Lung microvascular endothelial cell (primary cell): ENCODE results near the gene RECQL5. TPM values are rescaled to one million over a fixed set of nuclear protein-coding genes. Genes with fewer than 3 reads are reported as not detected.
A peak's percentile ranks its signal among the peaks of the same experiment; 100 is the strongest.

Source experiments
- DNase-seq, 2 donors: peaks; one replicate each; pipeline versions ENCODE4 v3.0.0 to v3.0.0-alpha.2; 2010; ENCODE audit warnings: low read depth in 2 of 2
- total RNA-seq: library from RNA; depleted of rRNA; stranded (reverse); fragments of >200 nt; gene quantifications from 2 replicates; pipeline ENCODE4 v1.2.1, GENCODE V29; 2014

The RECQL5 gene
- total RNA-seq, 1 donor from 2014 or later: 15.7 TPM

- DNase-seq: no peak
Observed at GRCh38 chr17:75634754-75635609, 32.0 kb downstream of the RECQL5 start.

GRCh38 chr17:75634376-75634740 is 32.6 kb downstream of the RECQL5 start:
- DNase-seq: no peak

- peak; percentile 87 to 88 for DNase-seq
Observed at GRCh38 chr17:75633486-75634375, 33.2 kb downstream of the RECQL5 start.

- DNase-seq: peak; percentile 80 to 88
Observed at GRCh38 chr17:75632863-75633485, 34.0 kb downstream of the RECQL5 start, which contains the start of gene SMIM5. Gene SMIM5 (plus strand): TSS chr17:75633434. CDS start chr17:75640202, 6,768 bp downstream.

GRCh38 chr17:75632428-75632827 is 34.5 kb downstream of the RECQL5 start:
- no peak for DNase-seq

- DNase-seq: no peak
Observed at GRCh38 chr17:75631353-75631752, 35.6 kb downstream of the RECQL5 start.

GRCh38 chr17:75630071-75630917 is 36.7 kb downstream of the RECQL5 start:
- no peak for DNase-seq

GRCh38 chr17:75629157-75629556 is 37.8 kb downstream of the RECQL5 start:
- no peak for DNase-seq

GRCh38 chr17:75628425-75628824 is 38.5 kb downstream of the RECQL5 start:
- no peak for DNase-seq

- DNase-seq: no peak
Observed at GRCh38 chr17:75627094-75627493, 39.9 kb downstream of the RECQL5 start.

- no peak for DNase-seq
Observed at GRCh38 chr17:75626496-75627038, 40.4 kb downstream of the RECQL5 start.

GRCh38 chr17:75625813-75626486 is 41.0 kb downstream of the RECQL5 start:
- peak; percentile 36 to 50 for DNase-seq

- no peak for DNase-seq
Observed at GRCh38 chr17:75624714-75625345, 42.1 kb downstream of the RECQL5 start.

- DNase-seq: no peak
Observed at GRCh38 chr17:75624021-75624420, 42.9 kb downstream of the RECQL5 start.

- DNase-seq: no peak
Observed at GRCh38 chr17:75623386-75623785, 43.6 kb downstream of the RECQL5 start.

- no peak for DNase-seq
Observed at GRCh38 chr17:75622771-75623273, 44.1 kb downstream of the RECQL5 start.

- DNase-seq: no peak
Observed at GRCh38 chr17:75622076-75622475, 44.9 kb downstream of the RECQL5 start.

GRCh38 chr17:75621489-75621888 is 45.5 kb downstream of the RECQL5 start:
- no peak for DNase-seq
